Kidney epithelial cell (primary cell): ENCODE results near the gene CELF2. TPM values are rescaled to one million over a fixed set of nuclear protein-coding genes. Genes with fewer than 3 reads are reported as not detected.

Experiments
- DNase-seq: peaks from one replicate; pipeline ENCODE4 v3.0.0-alpha.2; 2010; ENCODE audit warnings: low read depth
- H3K27me3 ChIP-seq: 2 replicates; pipeline ENCODE4 v1.6.0; 2011; ENCODE audit warnings: low read length; ENCODE audit not compliant: control insufficient read depth, insufficient read depth
- H3K36me3 ChIP-seq: 2 replicates; pipeline ENCODE4 v1.5.1; 2011; ENCODE audit warnings: low read length; ENCODE audit not compliant: control insufficient read depth, insufficient read depth
- H3K4me3 ChIP-seq: 2 replicates; pipeline ENCODE4 v1.5.1; 2011; ENCODE audit warnings: low read depth, mild to moderate bottlenecking, control low read depth, low read length
- total RNA-seq: library from RNA; depleted of rRNA; stranded (reverse); fragments of >200 nt; gene quantifications from 2 replicates; pipeline ENCODE4 v1.2.3, GENCODE V29; 2015
- TF ChIP-seq, protein P1 (sequence below): IDR thresholded peaks from 2 replicates; pipeline ENCODE4 v1.5.1; 2011; ENCODE audit warnings: mild to moderate bottlenecking, moderate library complexity, low read length, control low read depth, inconsistent platforms; ENCODE audit not compliant: insufficient read depth, poor library complexity, severe bottlenecking

The CELF2 gene
- total RNA-seq, 1 donor from 2014 or later: 15.2 TPM

DNA sequence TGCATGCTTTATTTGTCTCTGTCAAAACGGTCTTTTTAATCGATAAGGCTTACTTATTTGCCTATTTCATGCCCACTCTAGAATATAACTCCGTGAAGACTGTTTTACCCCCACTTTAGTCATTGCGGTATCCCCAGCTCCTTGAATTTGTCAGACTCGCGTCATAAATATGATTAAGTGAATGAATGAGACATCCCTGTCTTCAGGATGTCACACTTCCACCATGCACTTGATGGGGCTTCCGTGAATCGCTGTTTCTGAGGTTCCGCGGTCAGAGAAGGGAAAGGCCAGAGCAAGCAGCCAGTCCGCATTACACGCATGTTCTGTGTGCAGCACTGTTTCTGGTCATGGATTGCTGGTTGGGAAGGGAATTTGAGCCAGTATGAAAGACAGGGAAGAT, 138.8 kb downstream of the CELF2 start:
- no peak for DNase-seq
- Histone ChIP-seq H3K27me3 (no peaks in the 10 kb centered on the region), H3K4me3 (no peak overlapping the region), H3K36me3 (no peaks in the 10 kb centered on the region)
- TF ChIP-seq, protein P1, sequence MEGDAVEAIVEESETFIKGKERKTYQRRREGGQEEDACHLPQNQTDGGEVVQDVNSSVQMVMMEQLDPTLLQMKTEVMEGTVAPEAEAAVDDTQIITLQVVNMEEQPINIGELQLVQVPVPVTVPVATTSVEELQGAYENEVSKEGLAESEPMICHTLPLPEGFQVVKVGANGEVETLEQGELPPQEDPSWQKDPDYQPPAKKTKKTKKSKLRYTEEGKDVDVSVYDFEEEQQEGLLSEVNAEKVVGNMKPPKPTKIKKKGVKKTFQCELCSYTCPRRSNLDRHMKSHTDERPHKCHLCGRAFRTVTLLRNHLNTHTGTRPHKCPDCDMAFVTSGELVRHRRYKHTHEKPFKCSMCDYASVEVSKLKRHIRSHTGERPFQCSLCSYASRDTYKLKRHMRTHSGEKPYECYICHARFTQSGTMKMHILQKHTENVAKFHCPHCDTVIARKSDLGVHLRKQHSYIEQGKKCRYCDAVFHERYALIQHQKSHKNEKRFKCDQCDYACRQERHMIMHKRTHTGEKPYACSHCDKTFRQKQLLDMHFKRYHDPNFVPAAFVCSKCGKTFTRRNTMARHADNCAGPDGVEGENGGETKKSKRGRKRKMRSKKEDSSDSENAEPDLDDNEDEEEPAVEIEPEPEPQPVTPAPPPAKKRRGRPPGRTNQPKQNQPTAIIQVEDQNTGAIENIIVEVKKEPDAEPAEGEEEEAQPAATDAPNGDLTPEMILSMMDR: no peak

DNA sequence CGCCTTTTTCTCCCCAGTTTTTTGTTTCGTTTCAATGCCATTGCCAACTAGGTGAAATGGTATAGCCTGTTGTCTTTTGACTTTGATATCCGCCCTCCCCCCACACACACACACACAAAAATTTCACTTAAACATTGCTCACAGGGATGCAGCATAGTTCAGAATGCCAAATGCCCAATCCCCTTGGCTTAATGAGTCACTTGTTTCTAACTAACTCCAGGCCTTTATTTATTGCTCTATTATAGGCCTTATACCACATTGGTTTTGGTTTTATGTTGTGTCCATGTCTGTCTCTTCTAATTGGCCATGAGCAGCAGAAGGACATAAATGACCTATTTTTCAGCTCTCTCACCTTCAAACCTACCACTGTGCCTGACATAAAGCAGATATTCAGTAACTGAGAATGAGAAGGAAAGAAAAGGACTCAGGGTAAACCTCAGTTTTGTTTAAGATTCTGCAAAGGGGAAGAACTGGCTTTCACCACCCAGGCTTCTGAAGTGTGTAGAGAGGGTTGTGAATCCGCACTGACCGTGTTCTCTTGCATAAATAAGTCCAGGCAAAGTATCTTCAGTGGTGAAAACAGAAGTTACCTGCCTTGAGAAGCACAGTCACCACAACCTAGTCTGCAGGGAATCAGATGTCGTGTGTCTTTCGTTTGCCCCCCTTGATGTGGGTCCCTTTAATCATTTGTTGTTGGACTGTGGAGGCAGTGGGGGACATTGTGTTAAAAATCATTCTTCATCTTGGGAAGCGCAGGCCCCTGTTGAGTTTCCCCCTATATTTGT, 139.8 kb downstream of the CELF2 start:
- Histone ChIP-seq H3K4me3 (no peak overlapping the region), H3K27me3 (no peaks in the 10 kb centered on the region), H3K36me3 (no peaks in the 10 kb centered on the region)
- DNase-seq: no peak
- TF ChIP-seq, protein P1: no peak

DNA sequence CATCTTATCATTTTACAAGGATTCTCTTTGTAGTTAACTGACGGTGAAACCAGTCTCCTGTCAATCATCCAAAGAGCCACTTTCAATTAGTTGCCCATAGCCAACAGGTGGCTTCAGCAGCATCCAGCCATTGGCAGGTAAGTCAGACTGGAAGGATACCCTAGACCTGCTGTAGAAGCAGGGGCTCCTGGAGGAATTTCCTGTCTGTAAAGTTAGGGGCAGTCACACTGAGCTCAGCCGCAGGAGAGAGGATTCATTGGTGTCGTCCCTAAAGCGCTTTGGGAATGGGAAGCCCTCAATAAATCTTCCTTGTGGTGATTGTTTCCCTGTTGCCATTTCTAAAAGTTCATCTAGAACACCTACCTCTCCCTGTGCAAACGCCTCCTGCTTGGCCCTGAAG, 140.4 kb downstream of the CELF2 start:
- Histone ChIP-seq H3K36me3 (no peaks in the 10 kb centered on the region), H3K4me3 (no peak overlapping the region), H3K27me3 (no peaks in the 10 kb centered on the region)
- TF ChIP-seq, protein P1: no peak
- no peak for DNase-seq

DNA sequence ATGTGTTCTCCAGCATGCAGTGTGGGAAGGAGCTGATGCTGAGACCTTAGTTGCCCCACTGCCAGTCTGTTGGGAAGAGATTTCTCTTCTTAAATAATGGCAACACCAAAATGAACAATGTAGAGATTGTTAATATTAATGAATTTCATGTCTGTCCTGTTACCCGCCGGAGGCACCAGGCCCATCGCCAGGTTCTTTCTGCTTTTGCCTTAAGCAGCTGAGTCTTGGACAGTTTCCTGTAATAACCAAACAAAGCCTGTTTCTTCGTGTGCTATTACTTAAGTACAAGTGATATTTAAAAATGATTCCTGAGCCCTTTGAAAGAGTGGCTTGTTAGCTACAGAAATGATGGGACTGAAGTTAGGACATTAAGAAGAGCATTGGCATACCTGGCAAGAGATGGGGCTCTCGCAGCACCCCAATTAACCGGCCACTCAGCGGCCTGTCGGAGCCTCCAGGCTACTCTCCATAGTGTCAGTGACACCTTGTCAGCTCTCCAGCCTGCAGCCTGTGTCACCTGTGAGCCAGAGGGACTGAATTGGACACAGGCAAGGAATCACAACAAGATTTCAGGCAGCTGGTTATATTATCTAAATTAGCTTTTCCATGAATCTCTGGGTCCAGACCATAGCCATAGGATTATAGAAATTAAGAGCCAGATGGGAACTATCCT, 142.0 kb downstream of the CELF2 start:
- DNase-seq: no peak
- TF ChIP-seq, protein P1: no peak
- H3K27me3 ChIP-seq: peaks cover 3% of the 10 kb centered on the region
- no peak overlapping the region for H3K4me3 ChIP-seq
- no peaks in the 10 kb centered on the region for H3K36me3 ChIP-seq

DNA sequence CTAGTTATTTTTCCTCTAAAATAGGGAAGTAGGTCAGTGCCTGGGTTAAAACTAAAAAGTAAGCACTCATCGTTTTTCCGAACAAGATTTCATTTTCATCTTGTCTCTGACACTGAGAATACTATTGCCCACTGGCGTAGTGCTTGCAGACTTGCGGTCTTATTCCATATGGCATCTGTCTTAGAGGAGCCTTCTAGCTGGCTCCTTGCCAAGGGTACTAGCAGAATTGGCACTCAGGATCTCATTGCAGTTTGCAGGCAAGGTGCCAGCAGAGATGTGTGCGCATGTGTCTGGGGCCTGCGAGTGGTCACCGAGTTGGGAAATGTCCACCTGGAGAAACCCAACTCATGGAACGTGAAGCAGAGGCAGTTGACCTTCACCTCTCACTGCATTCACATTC, 143.4 kb downstream of the CELF2 start:
- TF ChIP-seq, protein P1: no peak
- H3K36me3 ChIP-seq: no peaks in the 10 kb centered on the region
- DNase-seq: no peak
- no peak overlapping the region for H3K4me3 ChIP-seq
- peaks cover 11% of the 10 kb centered on the region for H3K27me3 ChIP-seq

DNA sequence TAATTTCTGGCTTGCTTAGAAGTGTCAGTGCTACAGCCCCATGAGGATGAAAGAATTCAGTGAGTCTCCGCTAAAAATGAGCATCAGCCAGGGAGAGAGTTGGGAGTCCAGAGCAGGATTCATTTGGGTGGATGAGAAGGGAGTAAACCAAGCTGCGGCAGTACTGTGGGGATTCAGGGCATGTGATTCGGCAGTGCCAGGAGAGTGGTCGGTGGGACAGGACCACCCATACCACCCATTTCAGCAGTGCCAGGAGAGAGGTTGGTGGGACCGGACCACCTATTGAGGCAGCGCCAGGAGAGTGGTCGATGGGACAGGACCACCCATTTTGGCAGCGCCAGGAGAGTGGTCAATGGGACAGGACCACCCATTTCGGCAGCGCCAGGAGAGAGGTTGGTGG, 144.2 kb downstream of the CELF2 start:
- DNase-seq: no peak

More for the DNA sequence above, 144.2 kb downstream of the CELF2 start:
- TF ChIP-seq, protein P1: no peak
- Histone ChIP-seq H3K4me3 (no peak overlapping the region), H3K36me3 (no peaks in the 10 kb centered on the region), H3K27me3 (peaks cover 11% of the 10 kb centered on the region)
